ENCODE results near the gene REP15. TPM values are rescaled to one million over a fixed set of nuclear protein-coding genes. Genes with fewer than 3 reads are reported as not detected.

The REP15 gene
- total and polyA plus RNA-seq, 2 of the 8 experiments (the other 6 are each of a cell fraction or from before 2014, with no cell fraction given) = 0.06 to 0.73 TPM

- no peaks in the 10 kb centered on the region for H3K27me3 ChIP-seq (replicated peaks in 1 of 4; ENCODE audit: control insufficient read depth in 3 of 4, extremely low read depth in 1 of 4, insufficient read depth in 3 of 4, low read length in 3 of 4)
- no peaks in the 10 kb centered on the region for H4K20me1 ChIP-seq (replicated peaks in 1 of 2; ENCODE audit: control insufficient read depth in 1 of 2, insufficient read depth in 2 of 2, low read length in 2 of 2)
- H2BK120ac ChIP-seq (replicated peaks; ENCODE audit: low read depth, low read length) = no peak overlapping the region
- H4K91ac ChIP-seq (replicated peaks; ENCODE audit: insufficient read length, low read length) = no peak overlapping the region
- no peak overlapping the region for H3K18ac ChIP-seq (ENCODE audit: extremely low read depth, low read length)
- DNase-seq (ENCODE audit: low read depth in 1 of 2, low spot score in 2 of 2) (no peak), FAIRE-seq (no peak)
- 95% methylated on average over 2 of the region's 2 CpGs; no CpG with 5 or more reads in 1 of the 2 experiments for WGBS, 2 experiments (ENCODE audit: extremely low coverage in 1 of 2, insufficient coverage in 1 of 2, insufficient read length in 1 of 2, insufficient replicate concordance in 2 of 2, low coverage in 1 of 2, low lambda C conversion rate in 2 of 2, missing lambda C conversion rate in 1 of 2)
- H2BK5ac ChIP-seq (ENCODE audit: low read depth, low read length) = no peak overlapping the region
- no peak overlapping the region for H4K5ac ChIP-seq (ENCODE audit: insufficient read length, low read depth, low read length)
- H3K79me1 ChIP-seq (ENCODE audit: low read depth, low read length) = no peaks in the 10 kb centered on the region
- H3K4ac ChIP-seq (replicated peaks; ENCODE audit: insufficient read length, low read depth, low read length) = no peak overlapping the region
- no peak overlapping the region for H3K14ac ChIP-seq (ENCODE audit: insufficient read length)
- no peaks in the 10 kb centered on the region for H3K36me3 ChIP-seq (ENCODE audit: control insufficient read depth in 2 of 4, insufficient read depth in 4 of 4, low read length in 3 of 4)
- no peaks in the 10 kb centered on the region for H3K9me3 ChIP-seq (ENCODE audit: insufficient read depth in 2 of 2, low read depth in 1 of 2, low read length in 1 of 2)
- H3K4me2 ChIP-seq (ENCODE audit: insufficient read depth in 1 of 2, low read depth in 2 of 2, low read length in 2 of 2) = no peak overlapping the region
- no peak overlapping the region for H3K4me3 ChIP-seq (ENCODE audit: extremely low read depth in 1 of 4, insufficient read depth in 2 of 4, low read depth in 3 of 4, low read length in 4 of 4)
- no peak overlapping the region for H3K23ac ChIP-seq (ENCODE audit: insufficient read length)
- H3K9ac ChIP-seq (replicated peaks in 1 of 4; ENCODE audit: extremely low read depth in 1 of 4, low read depth in 3 of 4, low read length in 3 of 4) = no peak overlapping the region
- ChIA-PET POLR2A (ENCODE audit: partially characterized antibody) (no interaction called here), CTCF (ENCODE audit: partially characterized antibody) (interaction anchor here (0.7 to 1.3 kb wide), 4 partner anchors 10 to 284 kb away, joined by 3 to 4 read pairs (median 4); no protein-coding TSS in a partner anchor)
- peaks cover 13% of the 10 kb centered on the region; the same call in 1 of the 2 replicates for H3K23me2 ChIP-seq (ENCODE audit: low read depth, low read length)
- H3K4me1 ChIP-seq (replicated peaks in 1 of 4; ENCODE audit: control insufficient read depth in 3 of 4, insufficient read depth in 4 of 4, low read length in 3 of 4) = peaks cover 0 to 3% (median 1%) of the 10 kb centered on the region in 4 experiments; a peak in 3 of 7 replicates
- peaks cover 8 to 13% of the 10 kb centered on the region in 2 experiments; a peak in 3 of 4 replicates for H3K79me2 ChIP-seq (ENCODE audit: control insufficient read depth in 1 of 2, insufficient read depth in 2 of 2, low read length in 2 of 2)
- H2AFZ ChIP-seq (ENCODE audit: low read length) = no peak overlapping the region
- no peak overlapping the region for H3K27ac ChIP-seq (ENCODE audit: low read depth, low read length)
- H2BK20ac ChIP-seq (ENCODE audit: low read length) = no peak overlapping the region
- H2AK5ac ChIP-seq (ENCODE audit: low read depth, low read length) = no peak overlapping the region
- no peak overlapping the region for H2BK12ac ChIP-seq (ENCODE audit: low read depth, low read length)
- H2BK15ac ChIP-seq (ENCODE audit: low read length) = no peak overlapping the region
- no peak overlapping the region for H3K56ac ChIP-seq (replicated peaks; ENCODE audit: insufficient read length, low read depth, low read length)
- H4K8ac ChIP-seq (ENCODE audit: extremely low read depth, insufficient read depth, low read length) = no peak overlapping the region; the same call in 1 of the 2 replicates
- TF ChIP-seq TAF7 (optimal IDR thresholded peaks at IDR 0.05; ENCODE audit: borderline replicate concordance, low read depth, low read length) (no peak), FOSL1 (IDR thresholded peaks at IDR 0.05; ENCODE audit: insufficient read depth, low read depth, low read length) (no peak), ATF3 (IDR thresholded peaks at IDR 0.05; ENCODE audit: insufficient read depth, low read depth, low read length) (no peak), EZH2 (IDR thresholded peaks at IDR 0.05; ENCODE audit: low read depth, low read length, severe bottlenecking) (no peak), MAX (IDR thresholded peaks at IDR 0.05) (no peak), SIN3A (conservative IDR thresholded peaks at IDR 0.05 in 1 of 2, IDR thresholded peaks at IDR 0.05 in 1 of 2; ENCODE audit: low read depth in 1 of 2, low read length in 2 of 2) (no peak), BCL11A (IDR thresholded peaks at IDR 0.05; ENCODE audit: low read depth in 2 of 2, low read length in 2 of 2) (no peak), POU5F1 (IDR thresholded peaks at IDR 0.05; ENCODE audit: low read depth, low read length) (no peak), KDM4A (IDR thresholded peaks at IDR 0.05; ENCODE audit: low read depth, low read length, severe bottlenecking) (no peak), GTF2F1 (IDR thresholded peaks at IDR 0.05; ENCODE audit: borderline replicate concordance, low read depth, low read length) (no peak)
Observed at GRCh38 chr12:27707216-27707615, 11.0 kb downstream of the REP15 start.
